ENCODE results near the gene NKX6-2.
"Not testable (repeated sequence)": the region's sequence is repeated elsewhere in the genome, so short reads cannot be mapped to it uniquely, and the experiment has no call there.

The NKX6-2 gene

GRCh38 chr10:132777441-132777840 lies 8.5 kb downstream of the NKX6-2 start:
- DNase-seq = no peak

DNA sequence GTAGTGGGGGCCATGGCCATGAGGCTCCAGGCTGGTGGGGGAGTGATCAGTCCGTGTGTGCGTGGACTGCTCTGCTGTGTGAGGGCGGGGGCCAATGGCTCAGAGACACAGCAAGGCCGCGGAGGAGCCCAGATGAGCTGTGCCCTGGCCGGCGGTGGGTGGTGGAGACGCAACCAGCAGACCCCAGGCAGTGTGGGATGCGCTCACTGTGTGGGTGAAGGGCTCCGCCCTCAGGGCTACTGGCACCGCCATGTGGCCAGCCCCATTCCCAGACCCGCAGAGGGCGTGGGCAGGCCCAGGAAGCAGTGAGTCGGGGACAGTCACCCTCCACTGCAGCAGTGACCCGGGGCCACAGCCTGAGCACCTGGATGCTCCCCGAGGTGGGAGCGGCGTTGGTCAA lies 9.1 kb downstream of the NKX6-2 start:
- no peak for DNase-seq

- no peak for DNase-seq
These were observed 9.8 kb downstream of the NKX6-2 start for GRCh38 chr10:132776186-132776585.

GRCh38 chr10:132774902-132775863 lies 10.8 kb downstream of the NKX6-2 start:
- DNase-seq = no peak

DNA sequence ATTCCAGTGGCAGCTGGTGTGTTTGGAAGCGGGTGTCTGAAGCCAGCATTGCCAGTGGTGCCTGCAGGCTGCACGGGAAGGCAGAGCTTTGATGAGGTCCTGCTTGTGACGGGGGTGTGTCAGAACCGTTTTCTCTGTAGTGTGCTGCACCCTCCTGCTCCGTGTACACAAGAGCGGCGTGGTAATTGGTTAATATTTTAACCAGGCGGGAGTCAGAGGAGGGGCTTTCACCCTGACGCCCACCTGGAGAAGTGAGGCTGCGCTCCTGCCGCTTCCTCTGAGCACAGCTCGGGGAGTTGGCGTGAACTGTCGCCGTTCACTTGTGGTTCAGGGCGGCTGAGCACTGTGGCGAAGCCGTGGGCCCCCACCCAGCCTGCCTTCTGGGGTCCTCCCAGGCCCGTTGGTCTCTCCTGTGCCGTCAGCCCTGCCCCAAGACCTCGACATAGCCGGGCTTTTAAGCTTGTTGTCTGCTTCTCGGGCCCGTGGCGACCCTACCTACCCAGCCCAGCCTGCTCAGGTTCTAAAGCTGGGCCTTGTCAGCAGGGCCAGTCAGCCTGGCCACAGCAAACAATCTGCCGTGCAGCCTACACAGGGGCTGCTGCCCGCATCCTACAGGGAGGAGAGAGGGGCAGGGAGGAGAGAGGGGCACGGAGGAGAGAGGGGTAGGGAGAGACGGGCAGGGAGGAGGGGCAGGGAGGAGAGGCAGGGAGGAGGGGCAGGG lies 11.6 kb downstream of the NKX6-2 start:
- DNase-seq = no peak

DNA sequence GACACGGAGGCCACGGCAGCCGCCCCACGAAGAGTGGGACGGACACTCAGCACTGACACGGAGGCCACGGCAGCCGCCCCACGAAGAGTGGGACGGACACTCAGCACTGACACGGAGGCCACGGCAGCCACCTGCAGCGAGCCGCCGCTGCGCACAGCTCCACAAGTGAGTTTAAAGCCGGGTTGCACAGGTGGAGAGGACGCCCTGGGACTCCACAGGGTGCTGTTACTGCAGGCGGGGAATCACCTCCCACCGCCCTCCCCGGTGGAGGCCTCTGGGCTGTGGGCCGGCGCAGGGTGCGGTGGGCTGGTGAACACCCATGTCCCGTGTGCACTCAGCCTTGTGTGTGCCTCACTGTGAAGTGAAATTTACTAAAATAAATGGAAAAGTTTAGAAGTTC lies 13.1 kb downstream of the NKX6-2 start:
- DNase-seq = not testable (repeated sequence)

- DNase-seq = no peak
These were observed 15.6 kb downstream of the NKX6-2 start for GRCh38 chr10:132770061-132771021.

DNA sequence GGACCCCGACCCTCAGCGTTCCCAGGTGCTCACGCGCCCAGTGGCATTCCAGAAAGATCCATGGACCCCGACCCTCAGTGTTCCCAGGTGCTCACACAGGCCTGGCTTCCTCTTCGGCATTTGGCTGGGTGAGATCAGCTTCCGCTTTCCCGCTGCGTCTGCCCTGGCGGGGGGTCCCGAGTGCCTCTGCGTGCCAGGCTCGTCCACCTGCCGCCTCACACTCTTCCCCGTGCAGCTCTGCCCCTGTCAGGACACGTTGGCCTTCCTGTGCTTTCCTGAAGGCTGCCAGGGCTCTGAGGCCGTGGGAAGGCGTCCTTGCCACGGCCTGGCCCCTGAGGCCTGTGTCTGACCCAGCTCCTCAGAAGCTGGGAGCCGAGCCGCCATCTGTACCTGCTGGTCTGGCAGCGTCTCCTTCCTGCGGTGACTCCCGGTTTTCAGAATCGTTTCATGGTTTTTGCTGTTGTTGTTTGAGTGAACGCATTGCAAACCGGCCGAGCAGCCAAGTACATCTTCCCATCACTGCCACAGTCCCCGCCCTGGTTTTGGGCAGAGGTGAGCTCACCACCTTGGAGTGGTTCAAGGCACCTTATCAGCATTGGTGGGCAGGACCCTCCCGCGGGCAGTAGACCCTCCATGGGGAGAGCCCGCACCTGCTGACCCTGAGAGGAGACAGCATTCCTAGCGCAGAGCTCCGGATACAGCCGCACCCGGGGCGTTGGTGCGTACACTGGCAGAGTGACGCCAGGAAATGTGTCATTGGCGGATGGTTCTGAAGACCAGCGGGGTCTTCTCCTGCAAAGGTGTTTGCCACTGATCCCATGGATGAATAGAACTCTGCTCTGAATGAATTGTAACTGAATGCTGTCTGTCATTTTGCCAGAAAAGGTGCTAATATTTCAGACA lies 17.4 kb downstream of the NKX6-2 start:
- DNase-seq = no peak

- DNase-seq = no peak
These were observed 19.7 kb downstream of the NKX6-2 start for GRCh38 chr10:132766291-132766690.

DNA sequence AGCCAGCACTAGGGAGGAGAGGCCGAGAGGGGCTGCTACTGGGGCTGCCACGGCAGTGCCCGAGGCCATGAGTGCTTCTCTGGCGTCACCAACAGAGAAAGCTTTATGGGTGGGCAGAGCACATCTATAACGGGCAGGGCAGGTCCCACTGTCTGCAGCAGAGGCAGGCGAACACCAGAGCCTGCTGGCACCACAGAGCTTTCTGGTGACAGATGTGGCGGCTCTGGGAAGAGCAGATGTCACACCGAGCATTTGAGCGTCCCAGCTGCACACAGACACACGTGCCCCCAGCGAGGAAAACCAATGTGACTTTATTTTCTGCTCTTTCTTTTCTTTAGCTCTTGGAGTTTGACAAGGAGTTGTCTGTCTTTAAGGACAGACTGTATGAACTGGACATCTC lies 20.5 kb downstream of the NKX6-2 start:
- DNase-seq = no peak

GRCh38 chr10:132764108-132764507 lies 21.8 kb downstream of the NKX6-2 start:
- DNase-seq = no peak

DNA sequence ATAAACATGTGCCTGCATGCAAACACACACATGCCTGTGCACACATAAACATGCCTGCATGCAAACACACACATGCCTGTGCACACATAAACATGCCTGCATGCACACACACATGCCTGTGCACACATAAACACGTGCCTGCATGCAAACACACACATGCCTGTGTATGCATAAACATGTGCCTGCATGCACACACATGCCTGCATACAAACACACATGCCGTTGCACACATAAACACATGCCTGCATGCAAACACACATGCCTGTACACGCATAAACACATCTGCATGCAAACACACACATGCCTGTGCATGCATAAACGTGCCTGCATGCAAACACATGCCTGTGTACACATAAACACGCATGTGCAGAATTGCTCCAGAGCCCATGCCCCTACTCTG lies 22.4 kb downstream of the NKX6-2 start:
- no peak for DNase-seq

DNA sequence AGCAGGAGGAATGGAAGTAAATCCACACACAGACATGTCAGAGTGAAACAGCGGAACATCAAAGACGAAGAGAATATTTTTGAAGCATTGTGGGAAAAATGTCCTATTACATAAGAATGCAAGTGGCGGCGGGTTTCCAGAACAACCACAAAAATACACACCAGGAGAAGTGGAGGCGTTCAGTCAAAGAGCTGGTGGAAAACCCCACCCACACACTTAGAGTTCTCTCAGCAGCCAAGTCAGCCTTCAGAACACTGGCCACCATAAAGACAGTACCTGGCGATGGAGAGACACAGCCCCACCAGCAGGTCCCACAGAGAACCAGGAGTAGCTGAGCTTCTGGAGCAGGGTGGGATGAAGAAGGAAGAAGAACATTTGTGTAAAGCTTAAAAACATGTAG lies 23.7 kb downstream of the NKX6-2 start:
- no peak for DNase-seq

DNA sequence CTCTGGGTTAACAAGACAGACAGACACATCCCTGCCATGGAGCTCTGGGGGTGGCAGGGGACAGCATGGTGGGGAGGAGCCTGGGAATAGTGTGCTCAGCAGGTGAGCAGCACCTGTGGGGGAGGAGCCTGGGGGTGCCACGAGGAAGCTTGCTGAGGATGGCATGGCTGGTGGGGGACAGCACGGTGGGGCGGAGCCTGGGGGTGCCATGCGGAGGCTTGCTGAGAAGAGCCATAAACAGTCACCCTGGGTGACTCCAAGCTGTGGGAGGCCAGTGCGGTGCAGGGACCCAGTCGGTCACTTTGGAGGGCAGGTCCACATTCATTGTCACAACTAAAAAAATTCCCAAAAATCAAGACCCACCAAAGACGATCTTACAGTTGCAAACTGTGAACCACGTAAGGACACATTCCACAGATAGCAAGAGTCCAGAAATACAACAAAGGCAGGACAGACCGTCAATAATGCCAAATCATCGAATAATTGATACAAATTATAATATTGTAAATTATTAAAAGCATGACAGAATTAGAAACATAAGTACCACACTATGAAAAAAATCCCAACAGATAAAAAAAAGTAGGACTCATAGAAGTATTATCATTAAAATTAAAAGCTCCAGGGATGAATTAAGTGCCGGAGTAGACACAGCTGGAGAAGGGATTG lies 24.4 kb downstream of the NKX6-2 start:
- no peak for DNase-seq

- no peak for DNase-seq
These were observed 27.1 kb downstream of the NKX6-2 start for GRCh38 chr10:132758865-132759264.

DNA sequence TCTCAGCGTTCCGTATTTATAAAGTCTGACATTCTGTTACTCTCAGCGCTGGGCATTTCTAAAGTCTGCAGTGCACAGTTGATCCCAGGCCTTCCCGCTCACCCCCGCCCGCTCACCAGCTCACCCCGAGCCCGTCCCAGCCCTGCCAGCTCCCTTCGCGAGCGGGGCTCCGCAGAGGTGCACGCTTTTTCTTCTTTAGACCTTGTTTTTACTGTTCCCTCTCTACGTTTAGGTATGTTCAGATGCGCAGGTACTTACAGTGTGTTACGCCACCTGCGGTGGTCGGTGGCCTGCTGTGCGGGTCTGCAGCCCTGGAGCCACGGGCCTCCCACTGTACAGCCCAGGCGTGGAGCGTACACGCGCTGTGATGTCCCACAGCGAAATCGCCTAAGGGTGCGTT lies 28.8 kb downstream of the NKX6-2 start:
- no peak for DNase-seq

GRCh38 chr10:132756591-132756990 lies 29.4 kb downstream of the NKX6-2 start:
- no peak for DNase-seq

DNA sequence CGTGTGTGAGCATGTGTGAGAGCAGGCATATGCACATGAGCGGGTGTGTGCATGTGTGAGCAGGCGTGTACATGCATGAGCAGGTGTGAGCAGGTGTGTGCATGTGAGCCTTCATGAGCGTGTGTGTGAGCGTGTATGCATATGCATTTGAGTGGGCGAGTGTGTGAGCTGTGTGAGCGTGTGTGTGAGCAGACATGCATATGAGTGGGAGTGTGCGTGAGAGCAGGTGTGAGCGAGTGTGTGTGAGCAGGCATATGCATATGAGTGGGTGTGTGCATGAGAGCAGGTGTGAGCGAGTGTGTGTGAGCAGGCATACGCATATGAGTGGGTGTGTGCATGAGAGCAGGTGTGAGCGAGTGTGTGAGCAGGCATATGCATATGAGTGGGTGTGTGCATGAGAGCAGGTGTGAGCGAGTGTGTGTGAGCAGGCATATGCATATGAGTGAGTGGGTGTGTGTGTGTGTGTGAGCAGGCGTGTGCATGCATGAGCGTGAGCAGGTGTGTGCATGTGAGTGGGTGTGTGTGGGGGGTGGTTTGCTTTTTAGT lies 30.7 kb downstream of the NKX6-2 start:
- no peak for DNase-seq

- DNase-seq = no peak
These were observed 31.9 kb downstream of the NKX6-2 start for GRCh38 chr10:132754071-132754470.

DNA sequence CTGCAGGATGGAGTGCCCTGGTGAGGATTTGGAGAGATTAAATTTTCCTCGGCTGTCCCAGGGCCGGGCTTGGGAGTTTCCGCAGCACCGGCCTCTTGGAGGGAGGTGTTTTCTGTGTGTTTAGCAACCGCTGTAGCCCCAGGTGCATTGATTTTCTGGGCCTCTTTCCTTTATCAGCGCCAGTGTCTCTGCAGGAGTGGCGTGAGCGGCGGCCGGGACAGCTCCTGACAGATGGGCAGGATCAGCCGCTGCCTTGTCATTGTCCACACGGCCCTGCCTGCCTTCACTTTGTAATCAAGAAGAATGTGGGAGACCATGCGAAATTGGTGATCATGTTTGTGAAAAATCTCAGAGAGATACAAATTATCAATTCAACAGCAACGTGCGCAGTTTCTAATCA lies 32.4 kb downstream of the NKX6-2 start:
- no peak for DNase-seq

GRCh38 chr10:132752961-132753360 lies 33.0 kb downstream of the NKX6-2 start:
- no peak for DNase-seq
